CD14-positive monocyte (primary cell): ENCODE measurements around the gene LPXN. TPM values are rescaled to one million over a fixed set of nuclear protein-coding genes. Genes with fewer than 3 reads are reported as not detected.

Experiments used
- DNase-seq, 3 donors: peaks; one replicate each; pipeline ENCODE4 v3.0.0-alpha.2; 2011 to 2022
- H2AFZ ChIP-seq: 2 replicates; pipeline ENCODE4 v1.6.0; 2012; ENCODE audit warnings: mild to moderate bottlenecking, low read depth, low read length, inconsistent platforms; ENCODE audit not compliant: insufficient read depth, poor library complexity, severe bottlenecking
- H3K27ac ChIP-seq, 2 donors: 1 replicate in 1 of 2; 2 replicates in 1 of 2; pipeline ENCODE4 v1.5.1; 2012 to 2013; ENCODE audit warnings: low read length in 2 of 2, control low read depth in 1 of 2, inconsistent platforms in 1 of 2, low read depth in 1 of 2, mild to moderate bottlenecking in 1 of 2
- H3K27me3 ChIP-seq, 2 donors: one replicate each; pipeline versions ENCODE4 v1.6.0 to v1.6.1; 2011 to 2013; ENCODE audit warnings: low read length in 2 of 2; ENCODE audit not compliant: control insufficient read depth in 2 of 2, insufficient read depth in 2 of 2
- H3K36me3 ChIP-seq, 2 donors: replicated peaks in 1 of 2; 1 replicate in 1 of 2; 2 replicates in 1 of 2; pipeline versions ENCODE4 v1.5.1 to v1.6.1; 2012 to 2013; ENCODE audit warnings: low read length in 2 of 2, control low read depth in 1 of 2, inconsistent platforms in 1 of 2, mild to moderate bottlenecking in 1 of 2; ENCODE audit not compliant: insufficient read depth in 2 of 2, control insufficient read depth in 1 of 2
- H3K4me1 ChIP-seq, 2 donors: 1 replicate in 1 of 2; 2 replicates in 1 of 2; pipeline versions ENCODE4 v1.5.1 to v1.6.1; 2012 to 2013; ENCODE audit warnings: low read length in 2 of 2, control low read depth in 1 of 2, inconsistent platforms in 1 of 2, mild to moderate bottlenecking in 1 of 2, moderate library complexity in 1 of 2; ENCODE audit not compliant: insufficient read depth in 2 of 2, control insufficient read depth in 1 of 2
- H3K4me2 ChIP-seq: replicated peaks from 2 replicates; pipeline ENCODE3; 2012; ENCODE audit warnings: low read length, moderate library complexity, mild to moderate bottlenecking; ENCODE audit not compliant: poor library complexity, severe bottlenecking; ENCODE audit errors: extremely low read depth
- H3K4me3 ChIP-seq, 3 experiments: fragments of 200-600 bp in 1 of 3; sonication (generic) in 1 of 3; replicated peaks in 1 of 3; 1 replicate in 2 of 3; 2 replicates in 1 of 3; pipeline ENCODE4 v1.5.1; 2011 to 2013; ENCODE audit warnings: low read length in 3 of 3, mild to moderate bottlenecking in 3 of 3, control low read depth in 2 of 3, low read depth in 2 of 3, inconsistent platforms in 1 of 3, moderate library complexity in 1 of 3
- H3K79me2 ChIP-seq: 2 replicates; pipeline ENCODE4 v1.6.0; 2012; ENCODE audit warnings: mild to moderate bottlenecking, control low read depth, inconsistent platforms, low read length, moderate library complexity; ENCODE audit not compliant: insufficient read depth
- H3K9ac ChIP-seq: 2 replicates; pipeline ENCODE4 v1.6.0; 2017; ENCODE audit warnings: low read length, mild to moderate bottlenecking; ENCODE audit not compliant: insufficient read depth, poor library complexity, severe bottlenecking
- H3K9me3 ChIP-seq, 2 donors: replicated peaks in 1 of 2; 1 replicate in 1 of 2; 2 replicates in 1 of 2; pipeline versions ENCODE4 v1.5.1 to v1.6.1; 2012 to 2013; ENCODE audit warnings: low read length in 2 of 2, control low read depth in 1 of 2; ENCODE audit not compliant: control insufficient read depth in 1 of 2, insufficient read depth in 1 of 2
- H4K20me1 ChIP-seq: 2 replicates; pipeline ENCODE4 v1.6.0; 2012; ENCODE audit warnings: mild to moderate bottlenecking, low read length, control low read depth, moderate library complexity; ENCODE audit not compliant: insufficient read depth
- H3K27ac Mint-ChIP-seq, 7 donors: one replicate each; pipeline ENCODE4 v1.8.0; 2020; ENCODE audit warnings: mild to moderate bottlenecking in 7 of 7, mixed read lengths in 7 of 7, moderate library complexity in 6 of 7, inconsistent platforms in 2 of 7
- H3K27me3 Mint-ChIP-seq, 3 donors: one replicate each; pipeline ENCODE4 v1.8.0; 2021 to 2022; ENCODE audit warnings: low read depth in 3 of 3, mild to moderate bottlenecking in 3 of 3, mixed read lengths in 3 of 3, moderate library complexity in 3 of 3, inconsistent platforms in 1 of 3
- H3K36me3 Mint-ChIP-seq, 2 donors: one replicate each; pipeline ENCODE4 v1.8.0; 2020; ENCODE audit warnings: mixed read lengths in 2 of 2, inconsistent platforms in 1 of 2, mild to moderate bottlenecking in 1 of 2
- H3K4me1 Mint-ChIP-seq: one replicate; pipeline ENCODE4 v1.8.0; 2020; ENCODE audit warnings: mild to moderate bottlenecking, mixed read lengths
- H3K4me3 Mint-ChIP-seq, 2 donors: one replicate each; pipeline ENCODE4 v1.8.0; 2020; ENCODE audit warnings: mild to moderate bottlenecking in 2 of 2, mixed read lengths in 2 of 2, moderate library complexity in 1 of 2
- H3K9me3 Mint-ChIP-seq, 7 donors: one replicate each; pipeline ENCODE4 v1.8.0; 2020 to 2022; ENCODE audit warnings: mixed read lengths in 7 of 7, mild to moderate bottlenecking in 6 of 7, moderate library complexity in 6 of 7, inconsistent platforms in 2 of 7
- CTCF ChIP-seq: fragments of 200-600 bp; IDR thresholded peaks from one replicate; pipeline ENCODE4 v1.8.0; 2022; ENCODE audit warnings: antibody characterized with exemption, mild to moderate bottlenecking
- WGBS: methylation state at CpG from one replicate; pipeline ENCODE4 v1.1.5; 2013; ENCODE audit warnings: missing lambda C conversion rate; ENCODE audit not compliant: insufficient coverage; 5-methylcytosine and 5-hydroxymethylcytosine counted together
- intact Hi-C, 2 donors: fragments of 100-400 bp; cut with micrococcal nuclease; formaldehyde crosslinking; loops; one replicate each; pipeline versions ENCODE4 v1.15.0 to v1.15.1; 2023
- polyA plus RNA-seq, 3 donors: library from polyadenylated mRNA; depleted of rRNA in 1 of 3; unstranded in 2 of 3; stranded (reverse) in 1 of 3; fragments of 300-500 nt in 2 of 3; fragments of >200 nt in 1 of 3; fragmentation: Illumina TruSeq in 2 of 3; gene quantifications; 1 replicate in 2 of 3; 2 replicates in 1 of 3; pipeline ENCODE4 v1.2.3, GENCODE V29; 2012 to 2021

The LPXN gene
- polyA plus RNA-seq, 3 donors, result 81.3 to 133 (median 101) TPM

GRCh38 chr11:58562375-58562800 lies 13.3 kb downstream of the LPXN start:
- no peaks in the 10 kb centered on the region for H3K27me3 ChIP-seq
- peak overlapping the region in 1 of 2 donors; percentile 34 for H3K27ac ChIP-seq
- H3K36me3 ChIP-seq, result peaks cover 47 to 91% of the 10 kb centered on the region in 2 donors
- H3K4me1 ChIP-seq, result no peaks in the 10 kb centered on the region
- peaks cover 99% of the 10 kb centered on the region for H4K20me1 ChIP-seq
- intact Hi-C loops, result no loop called here
- no peaks in the 10 kb centered on the region for H3K9me3 ChIP-seq
- no peak overlapping the region for H3K4me3 ChIP-seq
- TF ChIP-seq CTCF, result no peak
- H3K79me2 ChIP-seq, result peaks cover 81% of the 10 kb centered on the region
- peak overlapping the region in 2 of 7 donors; percentile 47 to 62 for H3K27ac Mint-ChIP-seq
- no peak overlapping the region for H3K4me2 ChIP-seq
- peaks cover 5% of the 10 kb centered on the region for H3K4me1 Mint-ChIP-seq
- H3K9me3 Mint-ChIP-seq, result no peaks in the 10 kb centered on the region
- no peak overlapping the region for H3K4me3 Mint-ChIP-seq
- DNase-seq, result no peak
- H2AFZ ChIP-seq, result no peak overlapping the region
- H3K27me3 Mint-ChIP-seq, result no peaks in the 10 kb centered on the region
- H3K9ac ChIP-seq, result no peak overlapping the region
- peaks cover 48 to 67% of the 10 kb centered on the region in 2 donors for H3K36me3 Mint-ChIP-seq

- Histone ChIP-seq H3K9ac (no peak overlapping the region), H3K9me3 (no peaks in the 10 kb centered on the region), H3K27me3 (no peaks in the 10 kb centered on the region), H3K27ac (no peak overlapping the region), H3K4me3 (no peak overlapping the region), H4K20me1 (peaks cover 99% of the 10 kb centered on the region), H3K36me3 (peaks cover 43 to 90% of the 10 kb centered on the region in 2 donors), H3K79me2 (peaks cover 77% of the 10 kb centered on the region), H3K4me1 (no peaks in the 10 kb centered on the region), H3K4me2 (no peak overlapping the region), H2AFZ (no peak overlapping the region)
- peaks cover 5% of the 10 kb centered on the region for H3K4me1 Mint-ChIP-seq
- WGBS, result 100% methylated on average over 2 of the region's 2 CpGs
- H3K36me3 Mint-ChIP-seq, result peaks cover 55 to 70% of the 10 kb centered on the region in 2 donors
- intact Hi-C loops, result no loop called here
- no peak overlapping the region for H3K27ac Mint-ChIP-seq
- no peak overlapping the region for H3K4me3 Mint-ChIP-seq
- TF ChIP-seq CTCF, result no peak
- no peaks in the 10 kb centered on the region for H3K27me3 Mint-ChIP-seq
- DNase-seq, result no peak
- H3K9me3 Mint-ChIP-seq, result no peaks in the 10 kb centered on the region
These were observed 14.1 kb downstream of the LPXN start for GRCh38 chr11:58561394-58562098.
